ENCODE measurements around the gene TSACC. TPM values are rescaled to one million over a fixed set of nuclear protein-coding genes. Genes with fewer than 3 reads are reported as not detected.
A peak's percentile ranks its signal among the peaks of the same experiment; 100 is the strongest.

TSACC gene
- total and polyA plus RNA-seq, 2 of the 8 experiments (the other 6 are each of a cell fraction or from before 2014, with no cell fraction given) = 1.0 to 5.0 TPM

DNA sequence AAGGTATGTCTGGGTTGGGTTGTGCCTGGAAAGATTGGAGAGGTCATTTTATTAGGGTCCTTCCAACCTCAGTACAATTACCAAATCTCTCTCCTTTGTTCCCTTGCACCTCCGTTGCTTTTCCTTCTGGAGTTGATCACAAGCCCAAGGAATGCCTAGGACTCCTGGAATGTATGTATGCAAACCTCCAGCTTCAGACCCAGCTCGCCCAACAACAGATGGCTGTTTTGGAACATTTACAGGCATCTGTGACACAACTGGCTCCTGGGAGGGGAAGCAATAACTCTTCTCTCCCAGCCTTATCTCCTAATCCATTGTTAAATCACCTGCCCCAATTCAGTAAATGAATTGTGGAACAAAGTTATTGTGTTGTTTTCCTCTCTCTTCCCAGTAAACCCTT is 8.3 kb downstream of the TSACC start:
- Histone ChIP-seq H3K9me3 (ENCODE audit: insufficient read depth in 2 of 2, low read depth in 1 of 2, low read length in 1 of 2) (no peaks in the 10 kb centered on the region), H3K23me2 (ENCODE audit: low read depth, low read length) (no peaks in the 10 kb centered on the region), H3K4ac (replicated peaks; ENCODE audit: insufficient read length, low read depth, low read length) (no peak overlapping the region), H3K79me1 (ENCODE audit: low read depth, low read length) (no peaks in the 10 kb centered on the region), H3K23ac (ENCODE audit: insufficient read length) (no peak overlapping the region), H2BK15ac (ENCODE audit: low read length) (no peak overlapping the region), H3K27me3 (replicated peaks in 1 of 4; ENCODE audit: control insufficient read depth in 3 of 4, extremely low read depth in 1 of 4, insufficient read depth in 3 of 4, low read length in 3 of 4) (no peaks in the 10 kb centered on the region), H2BK12ac (ENCODE audit: low read depth, low read length) (no peak overlapping the region), H3K14ac (ENCODE audit: insufficient read length) (no peak overlapping the region), H4K20me1 (replicated peaks in 1 of 2; ENCODE audit: control insufficient read depth in 1 of 2, insufficient read depth in 2 of 2, low read length in 2 of 2) (no peaks in the 10 kb centered on the region), H2BK5ac (ENCODE audit: low read depth, low read length) (no peak overlapping the region; the same call in 1 of the 2 replicates), H2BK20ac (ENCODE audit: low read length) (no peak overlapping the region), H3K36me3 (ENCODE audit: control insufficient read depth in 2 of 4, insufficient read depth in 4 of 4, low read length in 3 of 4) (no peaks in the 10 kb centered on the region), H3K9ac (replicated peaks in 1 of 4; ENCODE audit: extremely low read depth in 1 of 4, low read depth in 3 of 4, low read length in 3 of 4) (no peak overlapping the region; a peak in 1 of 7 replicates), H3K4me2 (ENCODE audit: insufficient read depth in 1 of 2, low read depth in 2 of 2, low read length in 2 of 2) (no peak overlapping the region; a peak in 1 of 4 replicates), H2BK120ac (replicated peaks; ENCODE audit: low read depth, low read length) (no peak overlapping the region), H4K5ac (ENCODE audit: insufficient read length, low read depth, low read length) (no peak overlapping the region), H3K18ac (ENCODE audit: extremely low read depth, low read length) (no peak overlapping the region), H2AK5ac (ENCODE audit: low read depth, low read length) (no peak overlapping the region), H2AFZ (ENCODE audit: low read length) (no peak overlapping the region), H3K79me2 (ENCODE audit: control insufficient read depth in 1 of 2, insufficient read depth in 2 of 2, low read length in 2 of 2) (no peaks in the 10 kb centered on the region), H3K56ac (replicated peaks; ENCODE audit: insufficient read length, low read depth, low read length) (no peak overlapping the region), H3K4me1 (replicated peaks in 1 of 4; ENCODE audit: control insufficient read depth in 3 of 4, insufficient read depth in 4 of 4, low read length in 3 of 4) (no peaks in the 10 kb centered on the region), H3K4me3 (ENCODE audit: extremely low read depth in 1 of 4, insufficient read depth in 2 of 4, low read depth in 3 of 4, low read length in 4 of 4) (no peak overlapping the region), H4K8ac (ENCODE audit: extremely low read depth, insufficient read depth, low read length) (no peak overlapping the region), H4K91ac (replicated peaks; ENCODE audit: insufficient read length, low read length) (no peak overlapping the region), H3K27ac (ENCODE audit: low read depth, low read length) (no peak overlapping the region)
- POLR2A ChIA-PET (ENCODE audit: partially characterized antibody) = interaction anchor here (0.8 to 2.0 kb wide), 4 partner anchors 9 to 99 kb away, joined by 3 to 7 read pairs (median 4); partner anchors contain the start of gene CCT3
- peak; percentile 39; the same call in 1 of the 2 replicates for TF ChIP-seq TEAD4 (IDR thresholded peaks at IDR 0.05; ENCODE audit: low read depth, low read length)
- TF ChIP-seq SP1 (IDR thresholded peaks at IDR 0.05; ENCODE audit: low read depth, low read length) = no peak
- 51% methylated on average over 2 of the region's 2 CpGs; no CpG with 5 or more reads in 1 of the 2 experiments for WGBS, 2 experiments (ENCODE audit: extremely low coverage in 1 of 2, insufficient coverage in 1 of 2, insufficient read length in 1 of 2, insufficient replicate concordance in 2 of 2, low coverage in 1 of 2, low lambda C conversion rate in 2 of 2, missing lambda C conversion rate in 1 of 2)
- no peak for FAIRE-seq
- CTCF ChIA-PET (ENCODE audit: partially characterized antibody) = interaction anchor here (7.3 kb wide), 1 partner anchor 13 kb away, joined by 60 read pairs; no protein-coding TSS in a partner anchor
- DNase-seq (ENCODE audit: low read depth in 1 of 2, low spot score in 2 of 2) = no peak

All from H1 (cell line).